ENCODE results near the gene KIF6.

- TF ChIP-seq, protein P1, sequence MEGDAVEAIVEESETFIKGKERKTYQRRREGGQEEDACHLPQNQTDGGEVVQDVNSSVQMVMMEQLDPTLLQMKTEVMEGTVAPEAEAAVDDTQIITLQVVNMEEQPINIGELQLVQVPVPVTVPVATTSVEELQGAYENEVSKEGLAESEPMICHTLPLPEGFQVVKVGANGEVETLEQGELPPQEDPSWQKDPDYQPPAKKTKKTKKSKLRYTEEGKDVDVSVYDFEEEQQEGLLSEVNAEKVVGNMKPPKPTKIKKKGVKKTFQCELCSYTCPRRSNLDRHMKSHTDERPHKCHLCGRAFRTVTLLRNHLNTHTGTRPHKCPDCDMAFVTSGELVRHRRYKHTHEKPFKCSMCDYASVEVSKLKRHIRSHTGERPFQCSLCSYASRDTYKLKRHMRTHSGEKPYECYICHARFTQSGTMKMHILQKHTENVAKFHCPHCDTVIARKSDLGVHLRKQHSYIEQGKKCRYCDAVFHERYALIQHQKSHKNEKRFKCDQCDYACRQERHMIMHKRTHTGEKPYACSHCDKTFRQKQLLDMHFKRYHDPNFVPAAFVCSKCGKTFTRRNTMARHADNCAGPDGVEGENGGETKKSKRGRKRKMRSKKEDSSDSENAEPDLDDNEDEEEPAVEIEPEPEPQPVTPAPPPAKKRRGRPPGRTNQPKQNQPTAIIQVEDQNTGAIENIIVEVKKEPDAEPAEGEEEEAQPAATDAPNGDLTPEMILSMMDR (IDR thresholded peaks at IDR 0.05; ENCODE audit: low read length) = no peak
- no peak for TF ChIP-seq EZH2phosphoT487 (IDR thresholded peaks at IDR 0.05; ENCODE audit: low read length)
These were observed 22.9 kb downstream of the KIF6 start for GRCh38 chr6:39702265-39702664.
